ENCODE results near the gene COA7. TPM values are rescaled to one million over a fixed set of nuclear protein-coding genes. Genes with fewer than 3 reads are reported as not detected.

Gene COA7
- total and polyA plus RNA-seq, 3 donors from 2014 or later: 8.7 to 11.5 (median 10.0) TPM

GRCh38 chr1:52672946-52673345 is 25.2 kb downstream of the COA7 start:
- Histone ChIP-seq H3K4me1 (no peaks in the 10 kb centered on the region), H3K36me3 (ENCODE audit: low read depth, missing control alignments) (no peaks in the 10 kb centered on the region), H3K27me3 (no peaks in the 10 kb centered on the region), H3K4me3 (no peak overlapping the region), H3K9me3 (no peaks in the 10 kb centered on the region), H3K27ac (no peak overlapping the region)
- 20 to 43% methylated on average over 1 of the region's 1 CpG for WGBS, 2 donors
- TF ChIP-seq POLR2A (IDR thresholded peaks at IDR 0.05): no peak
- TF ChIP-seq CTCF (IDR thresholded peaks at IDR 0.05): no peak
- intact Hi-C loops (cut with DNase I; ENCODE audit: low total_unique reads): no loop called here
- no peak for DNase-seq

- Histone ChIP-seq H3K9me3 (no peaks in the 10 kb centered on the region), H3K36me3 (ENCODE audit: low read depth, missing control alignments) (no peaks in the 10 kb centered on the region), H3K27ac (no peak overlapping the region), H3K4me3 (no peak overlapping the region), H3K4me1 (peaks cover 4% of the 10 kb centered on the region), H3K27me3 (no peaks in the 10 kb centered on the region)
- TF ChIP-seq POLR2A (IDR thresholded peaks at IDR 0.05): no peak
- no peak for TF ChIP-seq CTCF (IDR thresholded peaks at IDR 0.05)
- intact Hi-C loops (cut with DNase I; ENCODE audit: low total_unique reads): no loop called here
- WGBS, 2 donors: 55 to 74% methylated on average over 2 of the region's 2 CpGs
- DNase-seq: no peak
Observed at GRCh38 chr1:52670604-52671003, 27.5 kb downstream of the COA7 start.

- no peak for DNase-seq
- no peak for TF ChIP-seq CTCF (IDR thresholded peaks at IDR 0.05)
- TF ChIP-seq POLR2A (IDR thresholded peaks at IDR 0.05): no peak
- intact Hi-C loops (cut with DNase I; ENCODE audit: low total_unique reads): no loop called here
Observed at GRCh38 chr1:52669696-52670095, 28.5 kb downstream of the COA7 start.

GRCh38 chr1:52668711-52669110 is 29.4 kb downstream of the COA7 start:
- TF ChIP-seq POLR2A (IDR thresholded peaks at IDR 0.05): no peak
- no peaks in the 10 kb centered on the region for H3K9me3 ChIP-seq
- no peaks in the 10 kb centered on the region for H3K36me3 ChIP-seq (ENCODE audit: low read depth, missing control alignments)
- WGBS, 2 donors: 74 to 100% methylated on average over 2 of the region's 2 CpGs
- intact Hi-C loops (cut with DNase I; ENCODE audit: low total_unique reads): no loop called here
- no peak overlapping the region for H3K4me3 ChIP-seq
- DNase-seq: no peak
- no peaks in the 10 kb centered on the region for H3K27me3 ChIP-seq
- H3K27ac ChIP-seq: no peak overlapping the region
- peaks cover 8% of the 10 kb centered on the region for H3K4me1 ChIP-seq

More at GRCh38 chr1:52669696-52670095, 28.5 kb downstream of the COA7 start:
- Histone ChIP-seq H3K27me3 (no peaks in the 10 kb centered on the region), H3K36me3 (ENCODE audit: low read depth, missing control alignments) (no peaks in the 10 kb centered on the region), H3K27ac (no peak overlapping the region), H3K4me1 (peaks cover 8% of the 10 kb centered on the region), H3K9me3 (no peaks in the 10 kb centered on the region), H3K4me3 (no peak overlapping the region)
- WGBS, 2 donors: 80 to 82% methylated on average over 1 of the region's 1 CpG

- H3K27me3 ChIP-seq: no peaks in the 10 kb centered on the region
- TF ChIP-seq CTCF (IDR thresholded peaks at IDR 0.05) (no peak), POLR2A (IDR thresholded peaks at IDR 0.05) (no peak)
- peaks cover 10% of the 10 kb centered on the region for H3K4me1 ChIP-seq
- H3K36me3 ChIP-seq (ENCODE audit: low read depth, missing control alignments): no peaks in the 10 kb centered on the region
- intact Hi-C loops (cut with DNase I; ENCODE audit: low total_unique reads): no loop called here
- no peak for DNase-seq
- H3K27ac ChIP-seq: no peak overlapping the region
- no peak overlapping the region for H3K4me3 ChIP-seq
- H3K9me3 ChIP-seq: no peaks in the 10 kb centered on the region
- WGBS, 2 donors: 86 to 91% methylated on average over 3 of the region's 3 CpGs
Observed at GRCh38 chr1:52667984-52668383, 30.2 kb downstream of the COA7 start.

Measured in testis (tissue), 3 donors.